ENCODE measurements around the gene FLCN. TPM values are rescaled to one million over a fixed set of nuclear protein-coding genes. Genes with fewer than 3 reads are reported as not detected.

The FLCN gene
- total RNA-seq, 2 experiments from 2014 or later: 15.4 to 17.2 TPM

GRCh38 chr17:17252149-17252661 is 15.2 kb upstream of the FLCN start:
- no peaks in the 10 kb centered on the region for H3K4me1 Mint-ChIP-seq (ENCODE audit: low read depth)
- no peaks in the 10 kb centered on the region for H3K27me3 Mint-ChIP-seq
- intact Hi-C loops (cut with micrococcal nuclease): no loop called here
- TF ChIP-seq CTCF (IDR thresholded peaks at IDR 0.05): no peak
- H3K4me3 Mint-ChIP-seq: no peak overlapping the region
- ATAC-seq (no peak), DNase-seq (no peak)
- ChIA-PET CTCF (interaction anchor here (1.0 kb wide), 1 partner anchor 60 kb away, joined by 3 read pairs; no protein-coding TSS in a partner anchor), POLR2A (no interaction called here)
- no peaks in the 10 kb centered on the region for H3K9me3 Mint-ChIP-seq
- H3K36me3 Mint-ChIP-seq (ENCODE audit: low read depth): peaks cover 31% of the 10 kb centered on the region
- no peak overlapping the region for H3K27ac Mint-ChIP-seq

- no peak for DNase-seq
- no peaks in the 10 kb centered on the region for H3K27me3 Mint-ChIP-seq
- H3K4me1 Mint-ChIP-seq (ENCODE audit: low read depth): no peaks in the 10 kb centered on the region
- peaks cover 24% of the 10 kb centered on the region for H3K36me3 Mint-ChIP-seq (ENCODE audit: low read depth)
- intact Hi-C loops (cut with micrococcal nuclease): no loop called here
- no peak for ATAC-seq
- no peak overlapping the region for H3K27ac Mint-ChIP-seq
- ChIA-PET POLR2A (interaction anchor here (1.4 kb wide), 1 partner anchor 41 kb away, joined by 3 read pairs; the partner anchor contains the start of gene PLD6), CTCF (interaction anchor here (1.1 kb wide), 1 partner anchor 66 kb away, joined by 3 read pairs; no protein-coding TSS in a partner anchor)
- no peaks in the 10 kb centered on the region for H3K9me3 Mint-ChIP-seq
- TF ChIP-seq CTCF (IDR thresholded peaks at IDR 0.05): no peak
- H3K4me3 Mint-ChIP-seq: no peak overlapping the region
Measured at GRCh38 chr17:17246879-17247278, 9.9 kb upstream of the FLCN start.

DNA sequence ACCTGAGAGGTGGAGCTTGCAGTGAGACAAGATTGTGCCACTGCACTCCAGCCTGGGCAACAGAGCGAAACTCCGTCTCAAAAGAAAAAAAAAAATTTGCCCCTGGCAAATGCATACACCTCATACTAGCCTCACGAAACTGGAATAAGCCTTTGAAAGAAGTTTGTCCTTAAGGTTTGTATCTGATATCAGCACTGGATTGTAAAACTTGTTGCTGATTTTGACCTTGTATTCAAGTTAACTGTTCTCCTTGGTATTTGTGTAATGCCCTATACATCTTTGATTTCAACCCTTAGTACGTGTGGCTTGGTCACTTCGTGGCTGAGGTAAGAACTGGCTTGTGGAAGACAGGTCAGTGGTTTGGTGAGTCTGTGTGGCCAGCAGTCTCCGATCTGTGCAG is 6.2 kb upstream of the FLCN start:
- intact Hi-C loops (cut with micrococcal nuclease): no loop called here
- ChIA-PET CTCF (interaction anchor here (1.0 kb wide), 2 partner anchors 26 to 101 kb away, joined by 3 to 4 read pairs; no protein-coding TSS in a partner anchor), POLR2A (no interaction called here)
- Mint-ChIP-seq H3K4me1 (ENCODE audit: low read depth) (peaks cover 19% of the 10 kb centered on the region), H3K4me3 (no peak overlapping the region), H3K27me3 (no peaks in the 10 kb centered on the region), H3K9me3 (no peaks in the 10 kb centered on the region), H3K36me3 (ENCODE audit: low read depth) (peaks cover 12% of the 10 kb centered on the region), H3K27ac (no peak overlapping the region)
- ATAC-seq: no peak
- TF ChIP-seq CTCF (IDR thresholded peaks at IDR 0.05): no peak
- DNase-seq: no peak

DNA sequence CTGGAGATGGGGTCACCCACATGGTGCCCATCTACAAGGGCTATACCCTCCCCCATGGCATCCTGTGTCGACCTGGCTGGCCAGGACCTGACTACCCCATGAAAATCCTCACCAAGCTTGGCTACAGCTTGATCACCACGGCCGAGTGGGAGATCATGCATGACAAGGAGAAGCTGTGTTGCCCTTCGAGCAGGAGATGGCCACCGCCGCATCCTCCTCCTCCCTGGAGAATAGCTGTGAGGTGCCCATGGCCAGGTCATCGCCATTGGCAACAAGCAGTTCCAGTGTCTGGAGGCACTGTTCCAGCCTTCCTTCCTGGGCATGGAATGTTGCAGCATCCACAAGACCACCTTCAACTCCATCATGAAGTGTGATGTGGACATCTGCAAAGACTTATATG is 5.3 kb upstream of the FLCN start:
- H3K9me3 Mint-ChIP-seq: no peaks in the 10 kb centered on the region
- intact Hi-C loops (cut with micrococcal nuclease): no loop called here
- no peak for TF ChIP-seq CTCF (IDR thresholded peaks at IDR 0.05)
- DNase-seq: no peak
- no peak overlapping the region for H3K4me3 Mint-ChIP-seq
- H3K36me3 Mint-ChIP-seq (ENCODE audit: low read depth): peaks cover 9% of the 10 kb centered on the region
- no peak for ATAC-seq
- POLR2A ChIA-PET: no interaction called here
- H3K27ac Mint-ChIP-seq: no peak overlapping the region
- CTCF ChIA-PET: no interaction called here
- H3K27me3 Mint-ChIP-seq: no peaks in the 10 kb centered on the region
- H3K4me1 Mint-ChIP-seq (ENCODE audit: low read depth): peaks cover 21% of the 10 kb centered on the region

GRCh38 chr17:17241656-17242055 is 4.7 kb upstream of the FLCN start:
- POLR2A ChIA-PET: no interaction called here
- TF ChIP-seq CTCF (IDR thresholded peaks at IDR 0.05): no peak
- Mint-ChIP-seq H3K4me1 (ENCODE audit: low read depth) (peaks cover 21% of the 10 kb centered on the region), H3K27ac (no peak overlapping the region), H3K36me3 (ENCODE audit: low read depth) (peaks cover 4% of the 10 kb centered on the region), H3K9me3 (no peaks in the 10 kb centered on the region), H3K4me3 (no peak overlapping the region), H3K27me3 (no peaks in the 10 kb centered on the region)
- CTCF ChIA-PET: no interaction called here
- intact Hi-C loops (cut with micrococcal nuclease): no loop called here
- ATAC-seq (no peak), DNase-seq (no peak)

Data from activated CD8-positive, alpha-beta T cell treated with anti-CD3 and anti-CD28 coated beads for 36 hours (primary cell).